IPS DF 4.7 (cell line): ENCODE results near the gene XAGE1A.
"Not testable (repeated sequence)": the region's sequence is repeated elsewhere in the genome, so short reads cannot be mapped to it uniquely, and the experiment has no call there.

Experiments
- DNase-seq: peaks from one replicate; pipeline ENCODE4 v3.0.0-alpha.2; 2013; ENCODE audit warnings: low spot score; ENCODE audit errors: extremely low read depth

XAGE1A gene, protein sequence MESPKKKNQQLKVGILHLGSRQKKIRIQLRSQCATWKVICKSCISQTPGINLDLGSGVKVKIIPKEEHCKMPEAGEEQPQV

GRCh38 chrX:52495545-52496418 lies at the start of gene XAGE1A:
XAGE1A (plus strand) TSS chrX:52495808; CDS start chrX:52497362, 1,554 bp downstream.
- DNase-seq = not testable (repeated sequence)

GRCh38 chrX:52452031-52452430 lies 43.6 kb upstream of the XAGE1A start:
- DNase-seq = not testable (repeated sequence)

DNA sequence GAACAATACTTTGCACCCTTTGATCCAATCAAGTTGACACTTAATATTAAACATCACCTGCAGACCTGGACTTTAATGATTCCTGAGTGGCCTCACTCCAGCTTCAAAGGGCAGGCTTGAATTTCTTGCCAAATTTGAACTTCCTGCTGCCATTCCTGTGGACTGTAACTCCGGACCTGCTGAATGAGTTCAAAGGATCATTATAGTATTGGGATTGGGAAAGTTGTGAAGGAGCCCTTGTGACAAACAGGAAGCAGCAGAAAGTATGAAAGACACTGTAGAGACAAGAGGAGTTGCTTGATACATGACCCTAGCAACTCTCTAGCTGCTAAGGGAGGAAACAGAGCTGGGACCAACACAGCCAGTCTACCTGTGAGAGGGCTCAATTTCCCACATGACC lies 24.3 kb upstream of the XAGE1A start:
- not testable (repeated sequence) for DNase-seq

DNA sequence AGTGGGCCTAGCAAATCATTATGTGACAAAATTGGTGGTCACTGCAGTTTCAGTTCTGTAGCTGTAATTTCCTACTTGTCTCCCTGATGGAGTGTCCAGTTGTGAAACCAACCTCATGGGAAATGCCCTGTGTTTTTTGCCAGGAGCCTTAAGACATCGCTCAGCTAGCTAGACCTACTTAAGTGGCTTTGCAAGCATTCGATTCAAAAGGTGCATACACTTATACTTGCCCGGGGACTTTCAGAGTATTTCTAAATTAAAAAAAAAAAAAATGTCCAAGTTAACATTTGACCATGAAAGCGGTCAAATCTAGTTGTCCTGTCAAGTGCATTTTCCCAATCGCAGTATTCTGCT lies 788 bp downstream of the XAGE1A start:
- DNase-seq = not testable (repeated sequence)

DNA sequence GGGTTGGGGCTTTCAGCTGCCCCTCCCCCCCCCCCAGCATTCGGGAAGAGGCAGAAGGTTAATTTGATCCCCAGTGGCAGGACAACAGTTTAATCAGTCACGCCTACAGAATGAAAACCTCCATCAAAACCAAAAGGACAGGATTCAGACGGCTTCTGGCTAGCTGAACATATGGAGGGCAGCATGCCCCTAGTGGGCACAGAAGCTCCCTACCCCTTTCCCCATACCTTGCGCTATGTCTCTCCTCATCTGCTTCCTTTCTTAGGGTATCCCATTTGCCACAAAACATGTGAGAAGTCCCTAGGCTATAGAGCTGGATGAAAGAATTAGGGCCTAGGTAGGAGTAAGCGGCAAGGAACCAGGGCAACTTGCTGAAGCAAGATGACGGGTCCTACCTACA lies 5.8 kb downstream of the XAGE1A start:
- DNase-seq = not testable (repeated sequence)

DNA sequence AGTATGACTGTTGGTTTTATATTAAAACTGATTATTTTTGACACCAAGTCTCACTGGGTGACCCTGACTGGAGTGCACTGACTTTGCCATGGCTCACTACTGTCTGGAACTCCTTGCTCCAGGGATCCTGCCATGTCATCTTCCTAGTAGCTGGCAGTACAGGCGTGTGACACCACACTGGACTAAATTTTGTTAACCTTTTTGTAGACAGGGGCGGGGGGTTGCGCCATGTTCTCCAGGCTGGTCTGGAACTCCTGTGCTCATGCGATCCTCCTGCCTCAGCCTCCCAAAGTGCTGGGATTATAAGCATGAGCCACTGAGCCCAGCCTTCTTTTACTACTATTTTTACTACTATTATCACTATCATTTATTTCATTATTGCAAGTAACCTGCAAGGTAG lies 8.9 kb downstream of the XAGE1A start:
- DNase-seq = no peak

DNA sequence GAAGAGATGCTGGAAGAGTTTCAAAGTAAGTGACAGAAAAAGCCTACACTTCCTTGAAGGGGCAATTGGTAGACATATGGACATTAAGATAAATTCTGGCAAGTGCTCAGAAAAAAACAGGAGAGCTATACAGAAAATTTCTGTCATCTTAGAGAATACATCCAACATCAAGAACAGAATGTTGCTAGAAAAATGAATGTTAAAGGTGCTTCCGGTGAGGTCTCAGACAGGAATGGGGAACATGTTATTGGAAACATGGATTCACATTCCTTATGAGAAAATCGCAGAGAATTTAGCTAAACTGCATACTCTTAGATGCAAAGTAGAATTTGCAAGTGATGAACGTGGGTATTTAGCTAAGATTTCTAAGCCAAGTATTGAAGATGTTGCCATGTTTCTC lies 11.7 kb downstream of the XAGE1A start:
- no peak for DNase-seq

- no peak for DNase-seq
Observed at GRCh38 chrX:52509916-52510315, 14.3 kb downstream of the XAGE1A start.

DNA sequence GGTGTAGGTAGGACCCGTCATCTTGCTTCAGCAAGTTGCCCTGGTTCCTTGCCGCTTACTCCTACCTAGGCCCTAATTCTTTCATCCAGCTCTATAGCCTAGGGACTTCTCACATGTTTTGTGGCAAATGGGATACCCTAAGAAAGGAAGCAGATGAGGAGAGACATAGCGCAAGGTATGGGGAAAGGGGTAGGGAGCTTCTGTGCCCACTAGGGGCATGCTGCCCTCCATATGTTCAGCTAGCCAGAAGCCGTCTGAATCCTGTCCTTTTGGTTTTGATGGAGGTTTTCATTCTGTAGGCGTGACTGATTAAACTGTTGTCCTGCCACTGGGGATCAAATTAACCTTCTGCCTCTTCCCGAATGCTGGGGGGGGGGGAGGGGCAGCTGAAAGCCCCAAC lies 15.5 kb downstream of the XAGE1A start:
- DNase-seq = not testable (repeated sequence)

DNA sequence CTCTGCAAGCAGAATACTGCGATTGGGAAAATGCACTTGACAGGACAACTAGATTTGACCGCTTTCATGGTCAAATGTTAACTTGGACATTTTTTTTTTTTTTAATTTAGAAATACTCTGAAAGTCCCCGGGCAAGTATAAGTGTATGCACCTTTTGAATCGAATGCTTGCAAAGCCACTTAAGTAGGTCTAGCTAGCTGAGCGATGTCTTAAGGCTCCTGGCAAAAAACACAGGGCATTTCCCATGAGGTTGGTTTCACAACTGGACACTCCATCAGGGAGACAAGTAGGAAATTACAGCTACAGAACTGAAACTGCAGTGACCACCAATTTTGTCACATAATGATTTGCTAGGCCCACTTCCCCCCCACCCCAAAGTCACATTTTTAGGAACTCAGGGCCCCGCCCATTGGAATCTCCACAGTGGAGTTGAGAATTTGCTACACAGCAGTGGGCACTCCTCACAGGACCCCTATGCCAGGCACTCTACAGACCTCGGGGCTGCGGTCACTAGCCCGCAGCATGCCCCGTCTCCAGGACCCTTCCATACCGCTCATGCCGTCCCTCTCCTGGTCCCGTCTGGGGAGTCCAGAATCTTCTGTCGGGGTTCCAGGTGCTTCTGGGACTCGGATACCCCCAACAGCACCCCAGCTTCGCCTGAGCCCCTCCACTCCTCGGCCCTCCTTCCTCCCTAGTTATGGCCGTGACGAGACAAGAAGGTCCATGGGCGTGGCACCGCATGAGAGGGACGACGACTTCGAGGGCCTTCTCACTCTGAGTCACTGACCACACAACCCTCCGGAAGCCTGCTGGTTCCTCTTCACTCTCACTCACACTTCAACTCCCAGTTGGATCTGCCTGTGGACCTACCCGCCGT lies 20.7 kb downstream of the XAGE1A start:
- not testable (repeated sequence) for DNase-seq

GRCh38 chrX:52516987-52517325 lies 21.3 kb downstream of the XAGE1A start, which contains the start of gene XAGE1B:
XAGE1B (minus strand) TSS chrX:52517063; CDS start chrX:52515527, 1,536 bp downstream.
- DNase-seq = not testable (repeated sequence)

GRCh38 chrX:52541051-52541450 lies 45.4 kb downstream of the XAGE1A start:
- not testable (repeated sequence) for DNase-seq

DNA sequence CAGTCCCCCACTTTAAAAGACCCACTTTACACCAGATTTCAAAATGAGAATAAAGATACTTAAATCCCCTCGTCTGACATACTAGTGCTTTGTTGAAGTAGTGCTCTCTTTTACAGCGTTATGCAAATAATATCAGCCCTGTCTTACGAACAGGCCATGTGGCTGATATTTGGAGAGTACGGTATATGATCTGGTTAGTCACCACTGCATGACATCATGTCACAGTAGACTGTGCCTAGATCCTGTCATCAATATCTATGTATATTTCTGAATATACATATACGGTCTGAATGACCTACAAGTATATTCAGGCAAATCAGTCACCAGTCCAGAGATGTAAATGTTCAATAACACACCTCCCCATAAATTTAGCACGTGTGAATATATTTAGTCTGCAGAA lies 46.7 kb downstream of the XAGE1A start:
- DNase-seq = no peak

GRCh38 chrX:52544147-52544840 lies 48.7 kb downstream of the XAGE1A start:
- DNase-seq = no peak

DNA sequence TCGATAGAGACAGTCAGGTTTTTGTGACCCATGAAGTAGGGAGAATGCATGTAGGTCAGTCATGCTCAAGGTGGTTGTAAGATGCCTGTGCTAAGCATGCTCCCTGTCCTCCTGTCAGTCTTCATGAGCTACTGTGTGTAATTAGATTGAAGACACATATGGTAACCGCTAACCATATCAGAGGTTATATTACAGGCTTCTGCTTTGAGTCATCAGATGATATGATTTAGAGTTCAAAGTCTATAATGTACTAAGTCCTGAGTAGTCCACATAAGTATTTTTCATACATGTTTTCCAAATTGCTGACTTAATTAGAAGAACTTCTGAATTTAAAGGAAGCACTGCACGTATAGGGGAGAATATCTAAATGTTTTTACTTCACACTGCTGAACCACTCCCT lies 53.2 kb downstream of the XAGE1A start:
- not testable (repeated sequence) for DNase-seq
